ENCODE measurements around the gene LCE5A. TPM values are rescaled to one million over a fixed set of nuclear protein-coding genes. Genes with fewer than 3 reads are reported as not detected.
"Not testable (repeated sequence)": the region's sequence is repeated elsewhere in the genome, so short reads cannot be mapped to it uniquely, and the experiment has no call there.

Gene LCE5A
- total RNA-seq, 1 donor from 2014 or later, result not detected

DNA sequence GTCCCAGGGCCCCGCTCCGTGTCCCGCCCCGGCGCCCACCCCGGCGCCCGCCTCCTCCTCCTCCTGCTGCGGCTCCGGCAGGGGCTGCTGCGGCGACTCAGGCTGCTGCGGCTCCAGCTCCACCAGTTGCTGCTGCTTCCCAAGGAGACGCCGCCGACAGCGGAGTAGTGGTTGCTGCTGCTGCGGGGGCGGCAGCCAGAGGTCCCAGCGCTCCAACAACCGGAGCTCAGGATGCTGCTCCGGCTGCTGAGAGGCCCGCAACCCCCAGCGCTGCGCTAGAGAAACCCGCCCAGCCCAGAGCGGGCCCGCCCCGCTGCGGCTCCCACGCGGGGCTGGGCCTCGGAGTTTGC lies 4.8 kb downstream of the LCE5A start:
- ATAC-seq (peak; percentile 51), DNase-seq (ENCODE audit: low spot score) (no peak)

DNA sequence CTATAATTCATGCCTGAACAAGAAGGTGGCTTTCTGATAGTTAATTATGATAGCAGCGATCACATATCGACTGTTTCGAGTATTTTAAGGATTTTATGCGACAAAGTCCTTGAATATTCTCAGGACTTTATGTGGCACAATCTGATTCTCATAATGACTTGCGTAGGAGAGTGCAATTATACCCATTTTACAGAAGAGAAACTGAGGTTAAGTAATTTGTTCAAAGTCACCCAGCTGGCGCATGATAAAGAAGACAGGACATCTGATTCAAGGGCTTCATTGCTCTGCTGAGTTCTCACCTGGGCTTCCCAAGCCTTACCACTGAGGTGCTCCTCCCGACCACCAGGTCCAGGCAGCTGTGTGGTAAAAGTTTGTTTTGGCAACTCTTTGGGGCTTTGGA lies 5.5 kb downstream of the LCE5A start:
- DNase-seq (ENCODE audit: low spot score), result no peak
- no peak for ATAC-seq

DNA sequence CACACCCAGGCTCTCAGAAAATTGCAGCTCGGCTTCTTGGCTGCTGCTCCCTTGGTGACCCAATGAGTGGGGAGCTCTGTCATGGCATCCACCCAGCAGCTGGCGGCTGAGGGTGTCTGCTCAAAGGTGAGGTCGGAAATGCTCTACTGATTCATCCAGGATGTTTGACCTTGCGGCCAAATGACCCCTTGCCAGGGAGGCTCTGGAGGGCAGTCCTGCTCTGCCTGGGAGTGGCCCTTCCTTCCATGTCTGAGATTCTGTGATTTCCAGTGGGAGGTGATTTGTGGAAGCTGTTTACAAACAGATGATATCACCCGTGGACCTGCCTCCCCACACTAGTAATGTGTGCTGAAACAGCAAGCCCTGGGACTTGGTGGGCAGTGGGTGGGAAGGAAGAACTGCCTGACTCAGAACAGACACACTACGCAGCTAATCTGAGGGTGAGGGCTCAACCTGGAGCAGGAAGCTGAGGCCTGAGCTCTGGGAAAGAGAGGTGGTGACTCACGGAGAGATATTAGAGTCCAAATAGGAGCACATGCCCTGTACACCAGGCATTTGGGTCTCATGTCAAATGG lies 6.7 kb downstream of the LCE5A start:
- DNase-seq (ENCODE audit: low spot score) (peak; percentile 63), ATAC-seq (peak; percentile 87)

DNA sequence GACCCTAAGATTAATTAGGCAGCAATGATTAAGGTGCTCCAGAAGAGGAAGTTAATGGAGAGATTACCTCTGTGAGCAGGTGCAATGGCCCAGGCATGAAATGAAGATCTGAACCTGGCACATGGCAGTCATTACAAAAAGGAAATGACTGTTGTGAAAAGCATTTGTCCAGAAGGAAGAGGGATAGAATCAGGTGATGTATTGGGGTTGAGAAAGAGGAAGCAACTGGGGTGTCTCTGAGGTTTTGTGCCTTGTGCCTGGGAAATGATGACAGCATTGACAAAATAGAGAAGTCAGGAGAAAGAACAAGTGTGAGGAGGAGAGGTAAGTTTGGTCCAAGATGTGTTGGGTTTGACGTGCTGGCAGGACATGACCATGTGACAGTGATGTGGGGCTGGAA lies 9.2 kb downstream of the LCE5A start:
- DNase-seq (ENCODE audit: low spot score), result no peak
- ATAC-seq, result no peak

DNA sequence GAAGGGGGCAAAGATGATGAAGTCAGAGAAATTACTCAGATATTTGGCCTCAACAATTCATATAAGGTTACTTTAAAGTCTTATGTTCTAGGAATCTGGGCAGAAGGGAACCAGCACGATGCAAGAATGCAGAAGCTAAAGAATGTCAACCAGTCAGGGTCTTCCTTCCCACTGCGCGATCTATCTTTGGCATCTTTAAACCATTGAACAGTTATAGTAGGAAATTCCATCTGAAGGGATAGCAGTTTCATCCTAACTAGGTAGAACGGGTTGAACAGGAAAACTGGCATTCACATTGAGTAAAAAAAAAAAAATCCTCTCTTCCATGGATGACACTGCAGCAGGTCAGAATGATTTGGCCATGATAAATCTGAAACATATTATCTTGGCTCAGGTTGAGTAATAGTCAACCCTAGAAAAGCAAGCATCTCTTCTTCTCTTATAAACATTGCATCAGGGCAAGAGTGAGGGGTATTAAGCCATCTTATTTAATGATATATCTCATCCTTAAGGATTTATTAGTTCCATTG lies 10.0 kb downstream of the LCE5A start:
- ATAC-seq, result no peak
- DNase-seq (ENCODE audit: low spot score), result no peak

DNA sequence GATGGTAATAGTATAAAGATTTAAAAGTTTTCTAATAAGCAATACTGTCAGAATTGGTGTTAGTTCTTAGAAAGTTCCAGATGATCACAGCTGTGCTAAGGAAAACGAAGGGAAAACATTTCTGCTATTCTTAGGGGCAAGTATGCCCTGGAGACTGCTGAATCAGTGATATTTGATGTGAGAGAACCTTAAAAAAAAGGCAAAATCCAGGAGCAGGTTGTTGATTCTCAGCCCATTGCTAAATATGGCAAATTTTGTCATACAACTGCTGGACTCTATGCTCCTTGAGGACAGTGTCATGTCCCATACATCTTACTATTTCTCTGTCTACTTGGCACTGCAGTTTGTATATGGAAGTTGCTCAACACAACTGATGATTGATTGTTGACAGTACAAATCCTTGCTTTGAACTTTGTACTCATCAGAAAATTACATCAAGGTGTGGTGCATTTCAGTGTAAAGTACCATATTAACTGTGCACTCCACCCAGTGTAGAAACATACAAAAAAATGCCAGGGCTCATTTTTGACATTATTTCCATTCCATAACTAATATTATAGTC lies 14.6 kb downstream of the LCE5A start:
- peak; percentile 47 for ATAC-seq
- no peak for DNase-seq (ENCODE audit: low spot score)

DNA sequence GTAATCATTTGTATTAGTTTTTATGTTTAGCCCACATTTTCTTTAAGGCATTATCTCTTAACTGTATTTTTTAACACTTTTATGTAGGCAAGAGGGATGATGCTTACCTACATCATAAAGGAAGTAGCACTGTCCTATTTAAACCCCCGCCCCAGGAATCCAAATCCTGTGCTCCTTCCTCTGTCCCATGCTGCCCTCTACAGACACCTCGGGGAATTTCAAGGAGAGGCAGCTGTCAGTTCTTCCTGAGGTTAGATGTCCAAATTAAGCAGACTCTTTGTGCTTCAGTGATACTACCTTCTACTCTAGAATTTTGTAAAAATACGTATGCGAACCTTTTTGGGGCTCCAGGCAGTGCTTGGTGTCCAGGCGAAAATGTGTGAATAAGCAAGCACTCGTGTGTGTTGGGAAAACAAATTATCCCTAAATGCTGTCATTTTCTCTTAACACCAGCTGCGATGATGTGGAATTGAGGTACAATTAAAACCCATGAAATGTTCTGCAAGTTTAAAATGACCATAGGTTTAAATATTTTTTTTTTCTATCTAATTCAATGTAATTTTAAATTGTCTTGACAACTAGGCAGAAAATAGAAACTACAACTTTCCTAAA lies 22.8 kb downstream of the LCE5A start:
- ATAC-seq (peak; percentile 84), DNase-seq (ENCODE audit: low spot score) (peak; percentile 53)

DNA sequence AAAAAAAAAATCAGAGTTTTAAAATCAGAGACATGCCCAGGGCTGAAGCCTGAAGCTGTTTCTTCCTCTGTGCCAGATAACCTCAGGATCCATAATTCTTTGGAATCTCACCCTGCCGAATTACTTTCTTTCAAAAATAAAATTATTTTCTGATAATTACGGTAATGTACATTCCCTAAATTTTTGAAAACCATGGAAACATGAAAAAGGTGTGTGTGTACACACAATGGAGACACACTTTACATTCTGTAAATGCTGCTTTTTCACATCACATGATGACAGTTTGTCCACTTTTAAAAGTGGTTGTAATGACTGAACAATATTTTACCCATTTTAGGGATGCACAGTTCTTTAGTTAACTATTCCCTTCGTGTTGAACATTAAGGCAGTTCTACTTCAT lies 25.2 kb downstream of the LCE5A start:
- DNase-seq (ENCODE audit: low spot score) (no peak), ATAC-seq (no peak)

DNA sequence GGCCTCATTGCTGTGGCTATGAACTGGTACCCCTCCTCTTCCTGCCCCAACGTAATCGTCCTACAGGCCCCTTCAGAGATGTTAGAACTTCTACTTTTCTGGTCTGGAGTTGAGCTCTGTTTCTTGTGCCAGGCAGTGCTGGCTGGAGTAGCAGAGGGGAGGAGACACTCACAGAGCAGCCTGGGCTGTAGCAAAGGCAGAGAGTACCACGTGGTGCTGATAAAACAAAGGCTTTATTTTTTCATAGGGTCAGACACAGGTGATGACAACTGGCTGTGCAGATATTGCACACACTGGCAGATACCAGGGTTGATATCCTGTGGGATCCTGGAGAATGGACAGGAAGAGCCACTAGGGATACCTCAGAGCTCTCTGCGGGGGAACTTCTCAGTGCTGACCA lies 26.9 kb downstream of the LCE5A start:
- DNase-seq (ENCODE audit: low spot score) (no peak), ATAC-seq (peak; percentile 50)

DNA sequence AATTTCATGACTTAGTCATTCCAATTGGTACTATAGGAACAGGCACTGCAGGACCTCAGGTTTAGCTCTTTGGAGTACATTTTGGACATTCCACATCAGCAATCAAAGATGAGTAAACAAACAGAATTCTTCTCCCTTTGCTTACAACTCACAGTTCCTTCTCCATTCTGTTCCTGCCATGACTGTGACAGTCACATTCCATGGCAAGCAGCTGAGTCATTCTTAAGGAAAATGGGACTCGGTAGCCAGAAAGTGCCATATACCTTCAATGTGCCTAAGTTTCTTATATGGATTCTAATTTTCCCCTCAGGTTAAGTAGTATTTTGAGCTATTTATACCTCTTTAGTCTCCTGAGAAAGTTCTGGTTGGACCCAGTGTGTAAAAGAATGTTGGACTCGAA lies 29.3 kb downstream of the LCE5A start:
- no peak for DNase-seq (ENCODE audit: low spot score)
- no peak for ATAC-seq

DNA sequence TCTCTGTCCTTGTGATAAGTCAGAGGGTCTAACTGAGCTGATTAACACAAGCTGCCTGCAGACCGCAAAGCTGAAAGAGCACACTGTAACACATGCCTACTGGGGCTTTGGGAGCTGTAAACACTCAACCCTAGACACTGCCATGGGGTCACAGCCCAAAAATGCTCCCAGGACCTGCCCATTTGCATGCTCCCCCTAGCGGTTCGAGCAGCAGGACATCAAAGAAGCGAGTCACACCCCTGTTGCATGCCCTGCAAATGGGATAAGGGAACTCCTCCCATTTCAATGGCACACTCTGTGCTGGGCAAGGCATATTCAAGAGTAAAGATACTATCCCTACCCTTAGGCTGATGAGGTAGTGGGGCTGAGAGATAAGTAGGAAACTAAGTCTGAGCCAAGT lies 33.2 kb downstream of the LCE5A start:
- peak; percentile 26 for ATAC-seq
- DNase-seq (ENCODE audit: low spot score), result no peak

DNA sequence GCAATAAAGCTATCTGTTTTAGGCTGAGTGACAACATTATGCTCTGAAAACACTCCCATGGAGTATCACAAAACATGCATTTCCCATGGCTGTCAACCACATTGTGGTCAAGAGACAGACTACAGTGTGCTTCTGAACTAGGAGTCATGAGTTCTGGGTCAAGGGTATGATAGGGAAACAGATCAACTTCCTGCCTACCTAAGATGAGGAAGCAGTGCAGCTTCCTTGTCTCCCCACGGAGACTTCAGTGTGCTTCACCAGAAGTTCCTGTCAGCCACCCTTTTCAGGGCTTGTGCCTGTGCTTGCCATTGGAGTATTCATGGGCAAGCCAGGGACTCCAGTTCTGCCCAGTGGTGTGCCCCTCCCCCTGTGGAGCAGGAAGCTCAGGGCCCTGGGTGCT lies 36.1 kb downstream of the LCE5A start:
- ATAC-seq, result no peak
- DNase-seq (ENCODE audit: low spot score), result no peak

DNA sequence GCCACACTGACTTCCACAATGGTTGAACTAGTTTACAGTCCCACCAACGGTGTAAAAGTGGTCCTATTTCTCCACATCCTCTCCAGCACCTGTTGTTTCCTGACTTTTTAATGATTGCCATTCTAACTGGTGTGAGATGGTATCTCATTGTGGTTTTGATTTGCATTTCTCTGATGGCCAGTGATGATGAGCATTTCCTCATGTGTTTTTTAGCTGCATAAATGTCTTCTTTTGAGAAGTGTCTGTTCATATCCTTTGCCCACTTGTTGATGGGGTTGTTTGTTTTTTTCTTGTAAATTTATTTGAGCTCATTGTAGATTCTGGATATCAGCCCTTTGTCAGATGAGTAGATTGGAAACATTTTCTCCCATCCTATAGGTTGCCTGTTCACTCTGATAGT lies 37.8 kb downstream of the LCE5A start:
- ATAC-seq; DNase-seq (ENCODE audit: low spot score): not testable (repeated sequence)

Other genes starting within 250 kb of the LCE5A start
- not detected for gene FLG, start 185.6 kb upstream of the LCE5A start, total RNA-seq
- gene FLG2, start 150.8 kb upstream of the LCE5A start, total RNA-seq, result not detected
- gene CRNN, start 96.5 kb upstream of the LCE5A start, total RNA-seq, result not detected
- not detected for gene CRCT1, start 3.7 kb downstream of the LCE5A start, total RNA-seq
- gene LCE3E, start 56.0 kb downstream of the LCE5A start, total RNA-seq, result not detected
- not detected for gene LCE3D, start 69.7 kb downstream of the LCE5A start, total RNA-seq
- not detected for gene LCE3C, start 89.4 kb downstream of the LCE5A start, total RNA-seq
- gene LCE3B, start 103.0 kb downstream of the LCE5A start, total RNA-seq, result not detected
- gene LCE3A, start 112.3 kb downstream of the LCE5A start, total RNA-seq, result not detected
- not detected for gene LCE2D, start 152.6 kb downstream of the LCE5A start, total RNA-seq
- not detected for gene LCE2C, start 164.5 kb downstream of the LCE5A start, total RNA-seq
- not detected for gene LCE2B, start 175.3 kb downstream of the LCE5A start, total RNA-seq
- not detected for gene LCE2A, start 187.5 kb downstream of the LCE5A start, total RNA-seq
- gene LCE4A, start 197.4 kb downstream of the LCE5A start, total RNA-seq, result not detected
- gene KPRP, start 247.2 kb downstream of the LCE5A start, total RNA-seq, result not detected